ENCODE data around the gene PNPLA7.
"Not testable (repeated sequence)": the region's sequence is repeated elsewhere in the genome, so short reads cannot be mapped to it uniquely, and the experiment has no call there.

Gene PNPLA7

GRCh38 chr9:137515338-137515724, 34.9 kb downstream of the PNPLA7 start:
- no peak for DNase-seq
- no peak for TF ChIP-seq CTCF (IDR thresholded peaks at IDR 0.05; ENCODE audit: low read depth, low read length)
- Histone ChIP-seq H3K27ac (no peak overlapping the region), H3K27me3 (ENCODE audit: insufficient read depth, low read depth, severe bottlenecking) (no peaks in the 10 kb centered on the region), H3K36me3 (no peaks in the 10 kb centered on the region), H3K4me3 (ENCODE audit: low read depth, low read length) (no peak overlapping the region), H3K9me3 (ENCODE audit: severe bottlenecking) (no peaks in the 10 kb centered on the region)

- H3K27ac ChIP-seq, result no peak overlapping the region
- TF ChIP-seq CTCF (IDR thresholded peaks at IDR 0.05; ENCODE audit: low read depth, low read length), result no peak
- no peak for DNase-seq
- H3K27me3 ChIP-seq (ENCODE audit: insufficient read depth, low read depth, severe bottlenecking), result no peaks in the 10 kb centered on the region
- H3K9me3 ChIP-seq (ENCODE audit: severe bottlenecking), result no peaks in the 10 kb centered on the region
- H3K4me3 ChIP-seq (ENCODE audit: low read depth, low read length), result no peak overlapping the region
- no peaks in the 10 kb centered on the region for H3K36me3 ChIP-seq
Measured at GRCh38 chr9:137514691-137515337, 35.4 kb downstream of the PNPLA7 start.

GRCh38 chr9:137513801-137514570, 36.2 kb downstream of the PNPLA7 start:
- not testable (repeated sequence) for H3K4me3 ChIP-seq (ENCODE audit: low read depth, low read length)

GRCh38 chr9:137513136-137513535, 37.1 kb downstream of the PNPLA7 start:
- H3K27me3 ChIP-seq (ENCODE audit: insufficient read depth, low read depth, severe bottlenecking); H3K9me3 ChIP-seq (ENCODE audit: severe bottlenecking); H3K27ac ChIP-seq; H3K4me3 ChIP-seq (ENCODE audit: low read depth, low read length); H3K36me3 ChIP-seq; DNase-seq: not testable (repeated sequence)

More at GRCh38 chr9:137513801-137514570, 36.2 kb downstream of the PNPLA7 start:
- not testable (repeated sequence) for H3K9me3 ChIP-seq (ENCODE audit: severe bottlenecking); H3K27me3 ChIP-seq (ENCODE audit: insufficient read depth, low read depth, severe bottlenecking); DNase-seq; H3K36me3 ChIP-seq; H3K27ac ChIP-seq

- no peak for DNase-seq
- H3K36me3 ChIP-seq, result no peaks in the 10 kb centered on the region
- no peaks in the 10 kb centered on the region for H3K9me3 ChIP-seq (ENCODE audit: severe bottlenecking)
- no peaks in the 10 kb centered on the region for H3K27me3 ChIP-seq (ENCODE audit: insufficient read depth, low read depth, severe bottlenecking)
- H3K4me3 ChIP-seq (ENCODE audit: low read depth, low read length), result no peak overlapping the region
- no peak overlapping the region for H3K27ac ChIP-seq
- TF ChIP-seq CTCF (IDR thresholded peaks at IDR 0.05; ENCODE audit: low read depth, low read length), result no peak
Measured at GRCh38 chr9:137511758-137512463, 38.3 kb downstream of the PNPLA7 start.

- DNase-seq; H3K4me3 ChIP-seq (ENCODE audit: low read depth, low read length); H3K27me3 ChIP-seq (ENCODE audit: insufficient read depth, low read depth, severe bottlenecking); H3K27ac ChIP-seq; H3K9me3 ChIP-seq (ENCODE audit: severe bottlenecking); H3K36me3 ChIP-seq: not testable (repeated sequence)
Measured at GRCh38 chr9:137511126-137511525, 39.1 kb downstream of the PNPLA7 start.

- Histone ChIP-seq H3K9me3 (ENCODE audit: severe bottlenecking) (no peaks in the 10 kb centered on the region), H3K4me3 (ENCODE audit: low read depth, low read length) (no peak overlapping the region), H3K27ac (no peak overlapping the region), H3K27me3 (ENCODE audit: insufficient read depth, low read depth, severe bottlenecking) (no peaks in the 10 kb centered on the region), H3K36me3 (no peaks in the 10 kb centered on the region)
- no peak for TF ChIP-seq CTCF (IDR thresholded peaks at IDR 0.05; ENCODE audit: low read depth, low read length)
- no peak for DNase-seq
Measured at GRCh38 chr9:137509198-137509597, 41.0 kb downstream of the PNPLA7 start.
